ENCODE measurements around the gene SCARB1.

GRCh38 chr12:124833693-124834122 lies 30.0 kb downstream of the SCARB1 start:
- TF ChIP-seq YY1 (IDR thresholded peaks at IDR 0.05; ENCODE audit: low read depth) (no peak), USF1 (IDR thresholded peaks at IDR 0.05) (no peak), RAD21 (IDR thresholded peaks at IDR 0.05; ENCODE audit: low read depth) (no peak), FOXM1 (IDR thresholded peaks at IDR 0.05; ENCODE audit: borderline replicate concordance, low read depth) (no peak), TEAD4 (IDR thresholded peaks at IDR 0.05) (no peak), EP300 (IDR thresholded peaks at IDR 0.05; ENCODE audit: borderline replicate concordance) (no peak), EGR1 (IDR thresholded peaks at IDR 0.05) (no peak), TAF1 (IDR thresholded peaks at IDR 0.05; ENCODE audit: low read depth) (no peak), MAX (IDR thresholded peaks at IDR 0.05) (no peak), ZBTB7A (IDR thresholded peaks at IDR 0.05; ENCODE audit: low read depth) (no peak), REST (IDR thresholded peaks at IDR 0.05; ENCODE audit: low read depth) (no peak)

Measured in Ishikawa (cell line).